OCI-LY1 (cell line): ENCODE measurements around the gene C22orf39.

Experiments used
- CTCF ChIP-seq: fragments of 200-600 bp; sonication (generic), shearing (Covaris generic); IDR thresholded peaks from 2 replicates; pipeline ENCODE4 v1.5.1; 2017; ENCODE audit warnings: mild to moderate bottlenecking, antibody characterized with exemption, low read length, moderate library complexity, mixed read lengths
- EZH2 ChIP-seq: fragments of 200-600 bp; sonication (generic), shearing (Covaris generic); IDR thresholded peaks from 2 replicates; pipeline ENCODE4 v1.8.0; 2017; ENCODE audit warnings: borderline replicate concordance, mixed run types, mild to moderate bottlenecking, antibody characterized with exemption, low read length, moderate library complexity, mixed read lengths

GRCh38 chr22:19494676-19495173 lies 47.2 kb upstream of the C22orf39 start:
- TF ChIP-seq CTCF (no peak), EZH2 (no peak)
